ENCODE results near the gene SNAI1. TPM values are rescaled to one million over a fixed set of nuclear protein-coding genes. Genes with fewer than 3 reads are reported as not detected.

Gene SNAI1
- total RNA-seq, 1 experiment from 2014 or later, result 0.22 TPM

GRCh38 chr20:49942303-49942702 is 40.5 kb upstream of the SNAI1 start:
- Histone ChIP-seq H3K9ac (ENCODE audit: low read length) (no peak overlapping the region), H4K20me1 (ENCODE audit: insufficient read depth, low read depth, low read length) (peaks cover 6% of the 10 kb centered on the region; the same call in 1 of the 2 replicates), H3K27me3 (ENCODE audit: low read length) (no peaks in the 10 kb centered on the region), H3K9me3 (ENCODE audit: low read length) (no peaks in the 10 kb centered on the region), H3K79me2 (ENCODE audit: low read length) (peaks cover 73% of the 10 kb centered on the region), H3K4me1 (ENCODE audit: low read length) (peaks cover 18% of the 10 kb centered on the region), H3K27ac (ENCODE audit: low read length) (no peak overlapping the region), H2AFZ (ENCODE audit: low read length) (no peak overlapping the region), H3K4me2 (ENCODE audit: low read depth, low read length, poor library complexity, severe bottlenecking) (no peak overlapping the region), H3K36me3 (ENCODE audit: insufficient read depth, low read length) (peaks cover 45% of the 10 kb centered on the region), H3K9me2 (replicated peaks; ENCODE audit: insufficient read depth, low read length) (no peaks in the 10 kb centered on the region), H3K4me3 (ENCODE audit: low read length) (no peak overlapping the region)
- DNase-seq, result no peak

DNA sequence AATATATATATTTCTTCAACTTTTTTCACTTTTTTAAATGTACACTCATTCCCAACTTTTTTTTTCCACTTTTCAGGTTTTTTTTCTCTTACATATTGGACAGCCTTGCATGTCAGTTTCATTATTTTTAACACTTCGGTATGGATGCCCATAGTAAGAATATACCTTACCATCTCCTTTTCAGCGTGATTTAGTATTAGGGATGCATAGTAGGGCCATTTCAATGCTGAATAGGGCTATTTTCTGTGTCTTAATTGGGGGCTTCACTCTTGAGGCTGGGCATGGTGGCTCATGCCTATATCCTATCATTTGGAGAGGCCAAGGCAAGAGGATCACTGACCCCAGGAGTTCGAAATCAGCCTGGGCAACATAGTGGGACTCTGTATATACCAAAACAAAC is 39.8 kb upstream of the SNAI1 start:
- peaks cover 12% of the 10 kb centered on the region for H3K4me1 ChIP-seq (ENCODE audit: low read length)
- H3K9me2 ChIP-seq (replicated peaks; ENCODE audit: insufficient read depth, low read length), result no peaks in the 10 kb centered on the region
- H3K36me3 ChIP-seq (ENCODE audit: insufficient read depth, low read length), result peaks cover 46% of the 10 kb centered on the region
- H3K79me2 ChIP-seq (ENCODE audit: low read length), result peaks cover 67% of the 10 kb centered on the region
- no peak overlapping the region for H3K27ac ChIP-seq (ENCODE audit: low read length)
- no peak for DNase-seq
- H2AFZ ChIP-seq (ENCODE audit: low read length), result no peak overlapping the region
- no peaks in the 10 kb centered on the region for H3K27me3 ChIP-seq (ENCODE audit: low read length)
- no peak overlapping the region for H3K4me3 ChIP-seq (ENCODE audit: low read length)
- no peaks in the 10 kb centered on the region for H3K9me3 ChIP-seq (ENCODE audit: low read length)
- H4K20me1 ChIP-seq (ENCODE audit: insufficient read depth, low read depth, low read length), result peaks cover 6% of the 10 kb centered on the region; the same call in 1 of the 2 replicates
- no peak overlapping the region for H3K9ac ChIP-seq (ENCODE audit: low read length)
- no peak overlapping the region for H3K4me2 ChIP-seq (ENCODE audit: low read depth, low read length, poor library complexity, severe bottlenecking)

DNA sequence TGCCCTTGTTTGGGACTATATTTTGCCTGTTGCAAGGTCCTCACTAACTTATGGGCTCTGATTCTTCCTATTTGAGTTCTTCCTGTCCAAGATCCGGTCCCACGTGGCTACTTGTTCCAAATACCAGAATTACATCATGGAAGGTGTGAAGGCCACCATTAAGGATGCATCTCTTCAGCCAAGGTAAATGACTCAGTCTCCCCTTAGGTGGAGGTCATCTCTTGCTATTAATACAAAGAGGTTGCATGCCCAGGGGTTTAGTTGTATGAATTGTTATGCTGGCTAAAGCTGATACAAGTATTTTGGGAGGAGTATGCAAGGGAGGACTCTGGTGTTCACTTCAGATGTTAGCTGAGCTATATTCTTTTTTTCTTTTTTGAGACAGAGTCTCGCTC is 37.5 kb upstream of the SNAI1 start:
- H3K4me2 ChIP-seq (ENCODE audit: low read depth, low read length, poor library complexity, severe bottlenecking), result no peak overlapping the region
- H4K20me1 ChIP-seq (ENCODE audit: insufficient read depth, low read depth, low read length), result no peaks in the 10 kb centered on the region
- no peak overlapping the region for H3K27ac ChIP-seq (ENCODE audit: low read length)
- no peak overlapping the region for H3K9ac ChIP-seq (ENCODE audit: low read length)
- H3K27me3 ChIP-seq (ENCODE audit: low read length), result no peaks in the 10 kb centered on the region
- no peak for DNase-seq
- no peaks in the 10 kb centered on the region for H3K9me2 ChIP-seq (replicated peaks; ENCODE audit: insufficient read depth, low read length)
- H3K4me3 ChIP-seq (ENCODE audit: low read length), result no peak overlapping the region
- no peaks in the 10 kb centered on the region for H3K9me3 ChIP-seq (ENCODE audit: low read length)
- H3K79me2 ChIP-seq (ENCODE audit: low read length), result peaks cover 43% of the 10 kb centered on the region
- H2AFZ ChIP-seq (ENCODE audit: low read length), result no peak overlapping the region
- H3K36me3 ChIP-seq (ENCODE audit: insufficient read depth, low read length), result peaks cover 43% of the 10 kb centered on the region
- H3K4me1 ChIP-seq (ENCODE audit: low read length), result no peaks in the 10 kb centered on the region

DNA sequence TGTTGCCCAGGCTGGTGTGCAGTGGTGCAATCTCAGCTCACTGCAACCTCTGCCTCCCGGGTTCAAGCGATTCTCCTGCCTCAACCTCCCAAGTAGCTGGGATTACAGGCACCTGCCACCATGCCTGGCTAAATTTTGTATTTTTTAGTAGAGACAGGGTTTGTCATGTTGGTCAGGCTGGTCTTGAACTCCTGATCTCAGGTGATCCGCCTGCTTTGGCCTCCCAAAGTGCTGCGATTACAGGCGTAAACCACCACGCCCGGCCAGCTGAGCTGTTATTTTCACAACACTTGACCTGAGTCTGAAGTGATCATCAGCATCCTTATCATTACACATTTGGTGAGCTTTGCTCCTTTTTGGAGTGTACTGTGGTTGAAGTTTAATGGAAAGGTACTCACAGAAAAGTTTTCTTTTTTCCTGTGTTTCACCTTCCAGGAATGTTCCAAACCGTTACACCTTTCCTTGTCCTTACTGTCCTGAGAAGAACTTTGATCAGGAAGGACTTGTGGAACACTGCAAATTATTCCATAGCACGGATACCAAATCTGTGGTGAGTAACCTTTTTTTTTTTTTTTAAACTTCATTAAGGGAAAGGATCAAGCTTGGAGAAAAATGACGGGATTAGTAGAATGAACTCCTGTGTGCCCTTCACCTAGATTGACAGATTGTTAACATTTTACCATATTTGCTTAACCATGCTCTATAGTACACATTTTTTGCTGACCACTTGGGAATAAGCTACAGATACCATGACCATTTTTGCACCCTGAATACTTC is 36.9 kb upstream of the SNAI1 start:
- DNase-seq, result peak; percentile 37
- H3K9me2 ChIP-seq (replicated peaks; ENCODE audit: insufficient read depth, low read length), result no peaks in the 10 kb centered on the region
- H3K4me2 ChIP-seq (ENCODE audit: low read depth, low read length, poor library complexity, severe bottlenecking), result no peak overlapping the region
- peaks cover 41% of the 10 kb centered on the region for H3K79me2 ChIP-seq (ENCODE audit: low read length)
- no peak overlapping the region for H3K9ac ChIP-seq (ENCODE audit: low read length)
- H3K4me3 ChIP-seq (ENCODE audit: low read length), result no peak overlapping the region
- H3K4me1 ChIP-seq (ENCODE audit: low read length), result no peaks in the 10 kb centered on the region
- H3K36me3 ChIP-seq (ENCODE audit: insufficient read depth, low read length), result peaks cover 47% of the 10 kb centered on the region
- no peaks in the 10 kb centered on the region for H4K20me1 ChIP-seq (ENCODE audit: insufficient read depth, low read depth, low read length)
- no peak overlapping the region for H2AFZ ChIP-seq (ENCODE audit: low read length)
- no peak overlapping the region for H3K27ac ChIP-seq (ENCODE audit: low read length)
- no peaks in the 10 kb centered on the region for H3K27me3 ChIP-seq (ENCODE audit: low read length)
- H3K9me3 ChIP-seq (ENCODE audit: low read length), result no peaks in the 10 kb centered on the region

GRCh38 chr20:49948178-49948577 is 34.6 kb upstream of the SNAI1 start:
- no peak overlapping the region for H3K27ac ChIP-seq (ENCODE audit: low read length)
- DNase-seq, result no peak
- H3K79me2 ChIP-seq (ENCODE audit: low read length), result peaks cover 19% of the 10 kb centered on the region
- H3K4me3 ChIP-seq (ENCODE audit: low read length), result no peak overlapping the region
- no peaks in the 10 kb centered on the region for H3K9me3 ChIP-seq (ENCODE audit: low read length)
- no peaks in the 10 kb centered on the region for H3K9me2 ChIP-seq (replicated peaks; ENCODE audit: insufficient read depth, low read length)
- H3K9ac ChIP-seq (ENCODE audit: low read length), result no peak overlapping the region
- no peaks in the 10 kb centered on the region for H3K4me1 ChIP-seq (ENCODE audit: low read length)
- no peaks in the 10 kb centered on the region for H3K27me3 ChIP-seq (ENCODE audit: low read length)
- H2AFZ ChIP-seq (ENCODE audit: low read length), result no peak overlapping the region
- H3K4me2 ChIP-seq (ENCODE audit: low read depth, low read length, poor library complexity, severe bottlenecking), result no peak overlapping the region
- H3K36me3 ChIP-seq (ENCODE audit: insufficient read depth, low read length), result peaks cover 49% of the 10 kb centered on the region
- H4K20me1 ChIP-seq (ENCODE audit: insufficient read depth, low read depth, low read length), result no peaks in the 10 kb centered on the region

GRCh38 chr20:49948809-49949507 is 33.8 kb upstream of the SNAI1 start:
- Histone ChIP-seq H3K79me2 (ENCODE audit: low read length) (peaks cover 15% of the 10 kb centered on the region), H3K9me3 (ENCODE audit: low read length) (no peaks in the 10 kb centered on the region), H3K9ac (ENCODE audit: low read length) (no peak overlapping the region), H3K27ac (ENCODE audit: low read length) (no peak overlapping the region), H3K4me2 (ENCODE audit: low read depth, low read length, poor library complexity, severe bottlenecking) (no peak overlapping the region), H3K36me3 (ENCODE audit: insufficient read depth, low read length) (peaks cover 47% of the 10 kb centered on the region), H3K27me3 (ENCODE audit: low read length) (no peaks in the 10 kb centered on the region), H3K4me1 (ENCODE audit: low read length) (no peaks in the 10 kb centered on the region), H2AFZ (ENCODE audit: low read length) (no peak overlapping the region), H3K9me2 (replicated peaks; ENCODE audit: insufficient read depth, low read length) (no peaks in the 10 kb centered on the region), H4K20me1 (ENCODE audit: insufficient read depth, low read depth, low read length) (no peaks in the 10 kb centered on the region), H3K4me3 (ENCODE audit: low read length) (no peak overlapping the region)
- DNase-seq, result peak; percentile 32

- H3K4me3 ChIP-seq (ENCODE audit: low read length), result no peak overlapping the region
- peaks cover 35% of the 10 kb centered on the region for H3K36me3 ChIP-seq (ENCODE audit: insufficient read depth, low read length)
- no peak overlapping the region for H3K4me2 ChIP-seq (ENCODE audit: low read depth, low read length, poor library complexity, severe bottlenecking)
Observed at GRCh38 chr20:49951151-49951550, 31.6 kb upstream of the SNAI1 start.

GRCh38 chr20:49955167-49955566 is 27.6 kb upstream of the SNAI1 start:
- no peak overlapping the region for H3K27ac ChIP-seq (ENCODE audit: low read length)
- no peaks in the 10 kb centered on the region for H3K79me2 ChIP-seq (ENCODE audit: low read length)
- no peak for DNase-seq
- no peaks in the 10 kb centered on the region for H3K27me3 ChIP-seq (ENCODE audit: low read length)
- no peaks in the 10 kb centered on the region for H3K4me1 ChIP-seq (ENCODE audit: low read length)
- H4K20me1 ChIP-seq (ENCODE audit: insufficient read depth, low read depth, low read length), result no peaks in the 10 kb centered on the region
- H3K9me2 ChIP-seq (replicated peaks; ENCODE audit: insufficient read depth, low read length), result no peaks in the 10 kb centered on the region
- H3K4me2 ChIP-seq (ENCODE audit: low read depth, low read length, poor library complexity, severe bottlenecking), result no peak overlapping the region
- no peaks in the 10 kb centered on the region for H3K9me3 ChIP-seq (ENCODE audit: low read length)
- no peak overlapping the region for H2AFZ ChIP-seq (ENCODE audit: low read length)
- no peak overlapping the region for H3K4me3 ChIP-seq (ENCODE audit: low read length)
- H3K36me3 ChIP-seq (ENCODE audit: insufficient read depth, low read length), result peaks cover 18% of the 10 kb centered on the region
- H3K9ac ChIP-seq (ENCODE audit: low read length), result no peak overlapping the region

More at GRCh38 chr20:49951151-49951550, 31.6 kb upstream of the SNAI1 start:
- no peak overlapping the region for H2AFZ ChIP-seq (ENCODE audit: low read length)
- H3K4me1 ChIP-seq (ENCODE audit: low read length), result no peaks in the 10 kb centered on the region
- no peaks in the 10 kb centered on the region for H3K9me2 ChIP-seq (replicated peaks; ENCODE audit: insufficient read depth, low read length)
- H3K9ac ChIP-seq (ENCODE audit: low read length), result no peak overlapping the region
- H3K9me3 ChIP-seq (ENCODE audit: low read length), result no peaks in the 10 kb centered on the region
- H4K20me1 ChIP-seq (ENCODE audit: insufficient read depth, low read depth, low read length), result no peaks in the 10 kb centered on the region
- H3K27ac ChIP-seq (ENCODE audit: low read length), result no peak overlapping the region
- H3K27me3 ChIP-seq (ENCODE audit: low read length), result no peaks in the 10 kb centered on the region
- DNase-seq, result no peak
- H3K79me2 ChIP-seq (ENCODE audit: low read length), result 0 out of 2 replicates have a peak, but pooled peaks cover 2% of the 10 kb centered on the region
